DMS 273 treated with DMSO at 0.1 percent for 48 hours (cell line): ENCODE results near the gene NYNRIN.
"Not testable (repeated sequence)": the region's sequence is repeated elsewhere in the genome, so short reads cannot be mapped to it uniquely, and the experiment has no call there.

Experiments used
- DNase-seq: peaks from one replicate; lab custom pipeline; 2025; lab: John Stamatoyannopoulos, UW

NYNRIN gene

GRCh38 chr14:24398653-24399446 lies at the start of gene NYNRIN:
Gene NYNRIN (plus strand): TSS chr14:24399003. CDS start chr14:24399247, 244 bp downstream.
- no peak for DNase-seq

GRCh38 chr14:24349742-24350141 lies 49.1 kb upstream of the NYNRIN start:
- DNase-seq, result no peak

- no peak for DNase-seq
Observed at GRCh38 chr14:24351517-24351916, 47.3 kb upstream of the NYNRIN start.

GRCh38 chr14:24353559-24354481 lies 45.0 kb upstream of the NYNRIN start:
- DNase-seq, result no peak

- DNase-seq, result not testable (repeated sequence)
Observed at GRCh38 chr14:24354482-24354825, 44.3 kb upstream of the NYNRIN start.

- DNase-seq, result no peak
Observed at GRCh38 chr14:24355009-24355408, 43.8 kb upstream of the NYNRIN start.

- no peak for DNase-seq
Observed at GRCh38 chr14:24356208-24356607, 42.6 kb upstream of the NYNRIN start.

GRCh38 chr14:24360281-24360680 lies 38.5 kb upstream of the NYNRIN start:
- DNase-seq, result no peak

GRCh38 chr14:24361326-24361725 lies 37.5 kb upstream of the NYNRIN start:
- no peak for DNase-seq

GRCh38 chr14:24362241-24362960 lies 36.4 kb upstream of the NYNRIN start:
- no peak for DNase-seq

- DNase-seq, result no peak
Observed at GRCh38 chr14:24363401-24363800, 35.4 kb upstream of the NYNRIN start.

- DNase-seq, result no peak
Observed at GRCh38 chr14:24364841-24365240, 34.0 kb upstream of the NYNRIN start.

GRCh38 chr14:24365600-24366412 lies 33.0 kb upstream of the NYNRIN start:
- peak; percentile 56 for DNase-seq

- no peak for DNase-seq
Observed at GRCh38 chr14:24366413-24366720, 32.4 kb upstream of the NYNRIN start.

GRCh38 chr14:24366721-24367513 lies 31.9 kb upstream of the NYNRIN start:
- DNase-seq, result peak; percentile 95

- peak; percentile 77 for DNase-seq
Observed at GRCh38 chr14:24367514-24368211, 31.1 kb upstream of the NYNRIN start, which contains the start of gene NFATC4. Gene NFATC4 (plus strand): TSS chr14:24368184. CDS start chr14:24368341, 157 bp downstream.

- DNase-seq, result no peak
Observed at GRCh38 chr14:24368212-24368561, 30.6 kb upstream of the NYNRIN start.

GRCh38 chr14:24368562-24369252 lies 30.1 kb upstream of the NYNRIN start:
- peak; percentile 51 for DNase-seq

- no peak for DNase-seq
Observed at GRCh38 chr14:24369463-24369862, 29.3 kb upstream of the NYNRIN start.
